GM12801 (cell line): ENCODE data around the gene MOCS3.

Source experiments
- TF ChIP-seq, protein P1 (sequence below): IDR thresholded peaks from one replicate; pipeline ENCODE4 v1.5.1; 2011; ENCODE audit warnings: control low read depth; ENCODE audit not compliant: insufficient read length; ENCODE audit errors: extremely low read depth

Gene MOCS3, protein sequence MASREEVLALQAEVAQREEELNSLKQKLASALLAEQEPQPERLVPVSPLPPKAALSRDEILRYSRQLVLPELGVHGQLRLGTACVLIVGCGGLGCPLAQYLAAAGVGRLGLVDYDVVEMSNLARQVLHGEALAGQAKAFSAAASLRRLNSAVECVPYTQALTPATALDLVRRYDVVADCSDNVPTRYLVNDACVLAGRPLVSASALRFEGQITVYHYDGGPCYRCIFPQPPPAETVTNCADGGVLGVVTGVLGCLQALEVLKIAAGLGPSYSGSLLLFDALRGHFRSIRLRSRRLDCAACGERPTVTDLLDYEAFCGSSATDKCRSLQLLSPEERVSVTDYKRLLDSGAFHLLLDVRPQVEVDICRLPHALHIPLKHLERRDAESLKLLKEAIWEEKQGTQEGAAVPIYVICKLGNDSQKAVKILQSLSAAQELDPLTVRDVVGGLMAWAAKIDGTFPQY

DNA sequence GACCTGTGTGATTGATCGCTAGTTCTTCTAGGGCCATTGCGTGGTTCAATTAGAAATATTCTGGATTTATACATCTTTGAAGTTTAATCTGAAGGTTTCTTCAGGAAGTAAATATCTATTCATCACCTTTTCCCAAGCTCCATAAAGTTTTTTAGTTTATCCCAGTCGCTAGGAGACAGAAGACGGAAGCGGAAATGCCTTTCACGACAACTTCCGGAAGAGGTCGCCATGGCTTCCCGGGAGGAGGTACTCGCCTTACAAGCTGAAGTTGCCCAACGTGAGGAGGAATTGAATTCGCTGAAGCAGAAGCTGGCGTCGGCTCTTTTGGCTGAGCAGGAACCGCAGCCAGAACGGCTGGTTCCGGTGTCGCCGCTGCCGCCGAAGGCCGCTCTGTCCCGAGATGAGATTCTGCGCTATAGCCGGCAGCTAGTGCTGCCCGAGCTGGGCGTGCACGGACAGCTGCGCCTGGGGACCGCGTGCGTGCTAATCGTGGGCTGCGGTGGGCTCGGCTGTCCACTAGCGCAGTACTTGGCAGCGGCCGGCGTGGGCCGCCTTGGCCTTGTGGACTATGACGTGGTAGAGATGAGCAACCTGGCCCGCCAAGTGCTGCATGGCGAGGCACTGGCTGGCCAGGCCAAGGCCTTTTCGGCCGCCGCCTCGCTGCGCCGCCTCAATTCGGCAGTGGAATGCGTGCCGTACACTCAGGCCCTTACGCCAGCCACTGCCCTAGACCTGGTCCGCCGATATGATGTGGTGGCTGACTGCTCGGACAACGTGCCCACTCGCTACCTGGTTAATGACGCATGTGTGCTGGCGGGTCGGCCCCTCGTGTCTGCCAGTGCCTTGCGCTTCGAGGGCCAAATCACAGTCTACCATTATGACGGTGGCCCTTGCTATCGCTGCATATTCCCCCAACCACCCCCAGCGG, at the start of gene MOCS3:
MOCS3 (plus strand) TSS at position 204 of the 928 bp plus-strand sequence; CDS start at position 229, 25 bp downstream.
- TF ChIP-seq, protein P1, sequence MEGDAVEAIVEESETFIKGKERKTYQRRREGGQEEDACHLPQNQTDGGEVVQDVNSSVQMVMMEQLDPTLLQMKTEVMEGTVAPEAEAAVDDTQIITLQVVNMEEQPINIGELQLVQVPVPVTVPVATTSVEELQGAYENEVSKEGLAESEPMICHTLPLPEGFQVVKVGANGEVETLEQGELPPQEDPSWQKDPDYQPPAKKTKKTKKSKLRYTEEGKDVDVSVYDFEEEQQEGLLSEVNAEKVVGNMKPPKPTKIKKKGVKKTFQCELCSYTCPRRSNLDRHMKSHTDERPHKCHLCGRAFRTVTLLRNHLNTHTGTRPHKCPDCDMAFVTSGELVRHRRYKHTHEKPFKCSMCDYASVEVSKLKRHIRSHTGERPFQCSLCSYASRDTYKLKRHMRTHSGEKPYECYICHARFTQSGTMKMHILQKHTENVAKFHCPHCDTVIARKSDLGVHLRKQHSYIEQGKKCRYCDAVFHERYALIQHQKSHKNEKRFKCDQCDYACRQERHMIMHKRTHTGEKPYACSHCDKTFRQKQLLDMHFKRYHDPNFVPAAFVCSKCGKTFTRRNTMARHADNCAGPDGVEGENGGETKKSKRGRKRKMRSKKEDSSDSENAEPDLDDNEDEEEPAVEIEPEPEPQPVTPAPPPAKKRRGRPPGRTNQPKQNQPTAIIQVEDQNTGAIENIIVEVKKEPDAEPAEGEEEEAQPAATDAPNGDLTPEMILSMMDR, result no peak

DNA sequence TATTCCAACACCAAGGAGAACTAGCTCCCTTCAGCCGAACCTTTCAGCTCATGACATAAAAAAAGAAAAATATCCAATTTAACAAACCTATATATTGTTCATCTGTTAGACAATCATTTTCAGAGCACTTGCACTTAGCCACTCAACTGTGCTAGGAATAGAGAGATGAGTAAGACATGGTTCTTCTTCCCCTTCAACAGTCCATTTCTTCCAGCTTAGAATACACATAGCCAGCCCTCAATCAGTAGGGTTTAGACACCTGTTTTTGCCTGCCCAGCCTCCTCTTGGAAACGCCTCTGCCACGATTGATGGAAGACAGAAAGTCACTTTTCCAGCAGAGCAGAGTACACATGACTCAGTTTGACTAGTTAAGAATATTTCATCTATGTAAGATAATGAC, 49.2 kb upstream of the MOCS3 start:
- TF ChIP-seq, protein P1, result no peak

DNA sequence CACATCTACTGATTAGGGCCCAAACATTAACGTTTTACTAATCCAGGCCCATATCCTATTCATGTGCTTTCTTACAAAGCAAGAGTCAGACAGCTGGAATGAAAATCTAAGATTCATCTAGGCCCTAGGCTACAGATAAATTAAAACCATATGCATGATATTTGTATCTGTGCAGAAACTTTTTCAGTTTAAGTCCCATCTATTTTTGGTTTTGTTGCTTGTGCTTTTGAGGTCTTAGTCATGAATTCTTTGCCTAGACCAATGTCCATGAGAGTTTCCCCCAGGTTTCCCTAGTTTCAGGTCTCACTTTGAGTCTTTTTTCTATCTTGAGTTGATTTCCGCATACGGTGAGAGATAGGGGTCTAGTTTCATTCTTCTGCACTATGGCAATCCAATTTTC, 47.6 kb upstream of the MOCS3 start:
- TF ChIP-seq, protein P1, result no peak

DNA sequence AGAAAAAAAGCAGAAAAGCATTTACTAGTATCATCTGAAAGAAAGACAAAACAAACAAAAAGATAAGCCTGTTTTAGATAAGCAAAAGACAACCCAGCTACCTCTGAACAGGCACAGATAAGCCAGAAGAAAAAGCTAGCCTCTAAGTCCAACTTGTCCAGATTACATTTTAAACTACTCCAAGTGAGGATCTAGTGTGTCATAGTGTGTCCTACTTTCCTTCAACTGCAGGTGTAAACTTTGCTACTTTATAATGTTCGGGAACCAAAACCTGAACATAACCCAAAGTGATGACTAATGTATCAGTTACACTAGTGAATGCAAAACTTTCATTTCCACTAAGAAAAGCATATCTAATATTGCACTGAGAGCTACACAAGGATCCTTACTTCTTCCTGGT, 46.9 kb upstream of the MOCS3 start:
- TF ChIP-seq, protein P1, result no peak

DNA sequence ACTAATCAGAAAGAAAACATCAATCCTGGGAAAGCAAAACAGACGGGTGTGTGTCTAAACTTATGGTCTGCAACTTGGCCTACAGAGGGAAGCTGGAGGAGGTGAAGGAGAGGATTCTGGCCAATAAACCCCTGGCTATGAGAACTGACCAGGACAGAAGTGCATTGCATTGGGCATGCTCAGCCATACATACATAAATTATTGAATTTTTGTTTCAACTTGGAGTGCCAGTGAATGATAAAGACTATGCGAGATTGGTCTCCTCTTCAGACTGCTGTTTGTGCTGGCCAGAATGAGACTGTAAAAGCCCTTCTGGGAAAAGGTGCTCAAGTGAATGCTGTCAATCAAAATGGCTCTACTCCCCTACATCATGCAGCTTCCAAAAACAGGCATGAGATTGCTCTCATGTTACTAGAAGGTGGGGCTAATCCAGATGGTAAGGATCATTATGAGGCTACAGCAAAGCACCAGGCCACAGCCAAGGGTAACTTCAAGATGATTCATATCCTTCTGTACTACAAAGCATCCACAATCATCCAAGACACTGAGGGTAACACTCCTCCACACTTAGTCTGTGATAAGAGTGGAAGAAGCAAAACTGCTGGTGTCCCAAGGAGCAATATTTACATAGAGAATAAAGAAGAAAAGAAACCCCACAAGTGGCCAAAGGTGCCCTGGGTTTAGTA, 44.8 kb upstream of the MOCS3 start:
- TF ChIP-seq, protein P1, result no peak

DNA sequence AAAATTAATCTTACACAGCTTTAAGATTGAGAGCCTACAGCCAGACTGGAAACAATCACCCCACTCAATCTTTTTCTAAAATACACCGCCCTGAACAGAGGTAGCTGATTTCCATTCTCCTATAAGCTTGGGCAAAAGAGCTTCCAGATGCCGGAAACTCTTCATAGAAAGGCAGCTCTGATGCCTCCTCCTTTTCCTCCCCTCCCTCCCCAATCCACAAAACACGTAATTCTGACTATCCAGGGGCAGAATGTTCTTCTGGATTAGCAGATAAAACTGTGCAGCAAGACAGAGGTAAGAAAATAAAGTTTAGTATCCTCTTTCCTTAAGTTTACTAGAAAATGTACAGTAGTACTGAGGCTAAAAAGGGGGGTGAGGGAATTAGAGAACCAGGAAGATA, 43.2 kb upstream of the MOCS3 start:
- TF ChIP-seq, protein P1, result no peak

DNA sequence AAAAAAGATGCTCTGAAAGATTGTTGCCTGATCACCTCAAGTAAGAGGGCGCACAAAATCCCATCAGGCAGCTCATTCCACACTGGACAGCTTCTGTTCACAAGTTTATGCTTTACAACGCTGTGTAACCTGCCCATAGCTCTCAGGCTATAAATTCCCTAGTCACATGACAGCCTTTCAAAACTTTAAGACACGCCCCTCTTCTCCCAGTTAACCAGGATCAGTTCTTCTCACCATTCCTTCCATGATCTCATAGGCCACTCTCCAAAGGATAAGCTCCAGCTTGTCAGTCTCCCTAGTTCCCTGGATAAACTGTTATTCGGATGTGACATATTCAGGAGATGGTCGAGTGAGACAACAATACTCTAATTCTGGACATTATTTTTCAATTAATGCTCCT, 42.4 kb upstream of the MOCS3 start:
- TF ChIP-seq, protein P1, result no peak
